Effector memory CD4-positive, alpha-beta T cell (primary cell): ENCODE data around the gene OR5AU1.

Experiments
- DNase-seq, 3 donors: peaks; one replicate each; pipeline ENCODE4 v3.0.0-alpha.2; 2020
- H3K27ac ChIP-seq: 2 replicates; pipeline ENCODE4 v1.7.0; 2013; ENCODE audit warnings: mild to moderate bottlenecking, low read length, moderate library complexity; ENCODE audit not compliant: insufficient read depth, poor library complexity, severe bottlenecking
- H3K27me3 ChIP-seq: replicated peaks from 2 replicates; pipeline ENCODE4 v1.7.0; 2013; ENCODE audit warnings: mild to moderate bottlenecking, low read length; ENCODE audit not compliant: insufficient read depth, control insufficient read depth, poor library complexity, severe bottlenecking
- H3K36me3 ChIP-seq: 2 replicates; pipeline ENCODE4 v1.7.0; 2013; ENCODE audit warnings: mild to moderate bottlenecking, low read length, moderate library complexity; ENCODE audit not compliant: control insufficient read depth, insufficient read depth
- H3K4me1 ChIP-seq: 2 replicates; pipeline ENCODE4 v1.7.0; 2013; ENCODE audit warnings: low read length, mild to moderate bottlenecking; ENCODE audit not compliant: control insufficient read depth, insufficient read depth, poor library complexity, severe bottlenecking
- H3K4me3 ChIP-seq: 2 replicates; pipeline ENCODE4 v1.7.0; 2013; ENCODE audit warnings: low read length, low read depth, mild to moderate bottlenecking; ENCODE audit not compliant: insufficient read depth, poor library complexity, severe bottlenecking
- H3K9me3 ChIP-seq: 2 replicates; pipeline ENCODE4 v1.7.0; 2013; ENCODE audit warnings: mild to moderate bottlenecking, low read length, moderate library complexity; ENCODE audit not compliant: control insufficient read depth

Gene OR5AU1

DNA sequence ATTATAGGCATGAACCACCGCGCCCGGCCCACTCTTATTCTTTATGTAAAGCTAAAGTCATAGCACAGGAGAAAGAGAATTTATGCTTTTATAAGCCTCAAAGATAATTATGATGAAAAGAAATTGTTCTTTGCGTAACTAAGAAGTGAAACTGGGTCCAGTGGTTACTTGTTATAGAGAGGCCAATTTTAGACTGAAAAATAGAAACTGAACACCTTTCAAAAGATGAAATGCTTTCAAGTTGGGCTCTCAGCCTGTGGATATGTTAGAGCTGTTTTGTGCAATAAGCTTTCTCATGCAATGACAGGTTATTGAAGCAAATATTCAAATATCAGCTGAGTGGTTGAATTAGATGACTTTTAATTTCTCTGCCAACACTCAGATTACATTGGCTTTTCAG, 47.1 kb downstream of the OR5AU1 start:
- H3K9me3 ChIP-seq = no peaks in the 10 kb centered on the region
- peaks cover 11% of the 10 kb centered on the region for H3K4me1 ChIP-seq
- no peaks in the 10 kb centered on the region for H3K27me3 ChIP-seq
- no peak overlapping the region for H3K27ac ChIP-seq
- no peak overlapping the region for H3K4me3 ChIP-seq
- H3K36me3 ChIP-seq = no peaks in the 10 kb centered on the region
- no peak for DNase-seq

- no peak for DNase-seq
- Histone ChIP-seq H3K4me3 (no peak overlapping the region), H3K36me3 (no peaks in the 10 kb centered on the region), H3K9me3 (no peaks in the 10 kb centered on the region), H3K27ac (no peak overlapping the region), H3K27me3 (no peaks in the 10 kb centered on the region), H3K4me1 (peaks cover 17% of the 10 kb centered on the region)
These were observed 48.5 kb downstream of the OR5AU1 start for GRCh38 chr14:21107283-21107800.

DNA sequence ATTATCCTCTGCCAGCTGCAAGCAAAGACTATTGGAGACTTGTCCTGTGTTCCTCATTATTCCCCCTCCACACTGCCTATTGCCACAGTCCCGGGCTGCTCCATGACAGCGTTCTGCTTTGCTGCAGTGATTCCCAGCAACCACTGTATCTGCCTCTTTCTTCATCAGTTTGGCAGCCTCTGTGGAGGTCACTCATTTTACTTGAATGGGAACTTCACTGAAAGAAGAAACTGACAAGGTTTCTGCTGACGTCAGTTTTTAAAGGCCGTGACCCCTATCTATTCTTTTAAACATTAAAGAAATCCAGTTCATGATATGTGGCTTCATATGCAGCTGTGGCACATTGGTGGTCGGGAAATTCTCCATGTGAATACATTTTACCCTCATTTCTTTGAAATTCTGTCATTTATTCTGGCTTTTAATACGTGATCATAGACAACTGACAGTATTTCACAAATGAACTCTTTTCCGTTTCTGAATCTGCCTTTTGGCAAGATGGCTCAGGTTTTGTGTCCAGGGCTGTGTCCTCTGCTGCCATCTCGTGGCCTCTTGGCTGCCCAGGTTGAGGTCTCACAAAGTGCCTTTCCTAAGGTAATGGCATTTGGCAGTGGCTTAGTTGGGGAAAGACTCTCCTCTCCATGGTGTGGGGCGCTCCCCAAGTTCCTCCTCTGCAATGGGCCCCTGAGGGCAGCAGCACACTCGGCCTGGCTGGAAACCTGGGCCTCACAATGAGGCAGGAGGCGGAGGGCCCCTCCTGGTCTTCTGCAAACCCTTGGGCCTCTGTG, 49.2 kb downstream of the OR5AU1 start:
- no peaks in the 10 kb centered on the region for H3K36me3 ChIP-seq
- no peak overlapping the region for H3K27ac ChIP-seq
- no peak overlapping the region for H3K4me3 ChIP-seq
- DNase-seq = peak; percentile 48 to 64 (median 58)
- H3K9me3 ChIP-seq = no peaks in the 10 kb centered on the region
- H3K27me3 ChIP-seq = no peaks in the 10 kb centered on the region
- H3K4me1 ChIP-seq = peaks cover 17% of the 10 kb centered on the region

DNA sequence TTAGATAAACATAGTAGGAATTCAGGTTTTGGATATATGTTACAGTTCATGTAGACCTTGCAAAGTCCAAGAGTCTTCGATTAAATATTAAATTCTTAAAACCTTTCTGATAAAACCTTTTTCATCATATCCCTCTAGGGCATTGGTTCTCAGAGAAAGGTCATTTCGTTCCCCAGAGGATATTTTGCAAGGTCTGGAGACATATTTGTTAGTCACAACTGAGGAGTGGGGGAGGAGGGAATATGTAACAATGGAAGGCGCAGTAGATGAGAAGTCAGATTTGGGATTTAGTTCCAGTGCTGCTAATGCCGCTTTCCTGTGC, 49.7 kb downstream of the OR5AU1 start:
- no peaks in the 10 kb centered on the region for H3K27me3 ChIP-seq
- H3K4me1 ChIP-seq = peaks cover 17% of the 10 kb centered on the region
- H3K27ac ChIP-seq = no peak overlapping the region
- no peak overlapping the region for H3K4me3 ChIP-seq
- no peak for DNase-seq
- H3K9me3 ChIP-seq = no peaks in the 10 kb centered on the region
- no peaks in the 10 kb centered on the region for H3K36me3 ChIP-seq

- Histone ChIP-seq H3K27me3 (no peaks in the 10 kb centered on the region), H3K9me3 (no peaks in the 10 kb centered on the region), H3K36me3 (no peaks in the 10 kb centered on the region), H3K27ac (no peak overlapping the region), H3K4me1 (peaks cover 17% of the 10 kb centered on the region), H3K4me3 (no peak overlapping the region)
- no peak for DNase-seq
These were observed 50.8 kb downstream of the OR5AU1 start for GRCh38 chr14:21105095-21105494.
